HG03521 (cell line): ENCODE data around the gene B3GNT9.

ENCODE experiments used
- ATAC-seq: cut with Tn5 transposase; IDR thresholded peaks from one replicate; pipeline ENCODE4 v1.9.1; 2021; ENCODE audit warnings: mild to moderate bottlenecking, moderate library complexity; ENCODE audit not compliant: unreplicated experiment

B3GNT9 gene

GRCh38 chr16:67169011-67169451 lies 18.2 kb upstream of the B3GNT9 start:
- no peak for ATAC-seq

- ATAC-seq = no peak
These were observed 16.8 kb upstream of the B3GNT9 start for GRCh38 chr16:67167588-67167987.

GRCh38 chr16:67166598-67167168 lies 15.9 kb upstream of the B3GNT9 start:
- ATAC-seq = no peak

GRCh38 chr16:67166110-67166547 lies 15.3 kb upstream of the B3GNT9 start:
- no peak for ATAC-seq

- no peak for ATAC-seq
These were observed 14.6 kb upstream of the B3GNT9 start for GRCh38 chr16:67165121-67166078.

- no peak for ATAC-seq
These were observed 13.8 kb upstream of the B3GNT9 start, which contains the start of gene HSF4 for GRCh38 chr16:67164599-67165061. HSF4 (plus strand) TSS chr16:67164745; CDS start chr16:67164812, 67 bp downstream.

GRCh38 chr16:67163999-67164558 lies 13.3 kb upstream of the B3GNT9 start:
- ATAC-seq = no peak

- ATAC-seq = no peak
These were observed 12.6 kb upstream of the B3GNT9 start for GRCh38 chr16:67163164-67163998.

- no peak for ATAC-seq
These were observed 11.8 kb upstream of the B3GNT9 start for GRCh38 chr16:67162506-67163163.

- no peak for ATAC-seq
These were observed 10.8 kb upstream of the B3GNT9 start for GRCh38 chr16:67161595-67162058.

GRCh38 chr16:67158637-67159600 lies 8.1 kb upstream of the B3GNT9 start:
- peak; percentile 14 for ATAC-seq

- no peak for ATAC-seq
These were observed 7.3 kb upstream of the B3GNT9 start for GRCh38 chr16:67157892-67158635.

GRCh38 chr16:67157106-67157748 lies 6.4 kb upstream of the B3GNT9 start:
- no peak for ATAC-seq

GRCh38 chr16:67156143-67156844 lies 5.5 kb upstream of the B3GNT9 start:
- no peak for ATAC-seq

GRCh38 chr16:67155295-67156142 lies 4.7 kb upstream of the B3GNT9 start:
- peak; percentile 32 for ATAC-seq
